Measurements from ENCODE around the gene CKB. TPM values are rescaled to one million over a fixed set of nuclear protein-coding genes. Genes with fewer than 3 reads are reported as not detected.
A peak's percentile ranks its signal among the peaks of the same experiment; 100 is the strongest.

CKB gene
- total RNA-seq, 2 donors from 2014 or later: 602 to 920 TPM

- Histone ChIP-seq H3K36me3 (ENCODE audit: control insufficient read depth, insufficient read depth, low read length) (no peaks in the 10 kb centered on the region), H3K4me3 (ENCODE audit: low read length) (no peak overlapping the region), H3K27me3 (ENCODE audit: control insufficient read depth, insufficient read depth, low read length, poor library complexity, severe bottlenecking) (no peaks in the 10 kb centered on the region), H3K9me3 (ENCODE audit: control insufficient read depth, low read length) (no peaks in the 10 kb centered on the region), H3K9ac (ENCODE audit: extremely low read depth, low read length, poor library complexity, severe bottlenecking) (no peak overlapping the region), H3K27ac (ENCODE audit: low read depth, low read length) (peak overlapping the region; percentile 44), H3K4me1 (ENCODE audit: control insufficient read depth, insufficient read depth, low read length) (no peaks in the 10 kb centered on the region)
- no peak for DNase-seq
- Mint-ChIP-seq H3K9me3 (no peaks in the 10 kb centered on the region), H3K4me3 (no peak overlapping the region), H3K27ac (no peak overlapping the region), H3K4me1 (no peaks in the 10 kb centered on the region), H3K27me3 (ENCODE audit: insufficient read depth) (no peaks in the 10 kb centered on the region), H3K36me3 (ENCODE audit: low read depth) (no peaks in the 10 kb centered on the region)
- TF ChIP-seq CTCF (conservative IDR thresholded peaks at IDR 0.05): no peak
- WGBS, 2 experiments (ENCODE audit: insufficient coverage in 1 of 2, insufficient read length in 1 of 2): 91 to 94% methylated on average over 16 to 30 of the region's 30 CpGs
Observed at GRCh38 chr14:103549361-103550311, 27.0 kb upstream of the CKB start.

GRCh38 chr14:103548463-103549351 is 26.1 kb upstream of the CKB start:
- H3K4me1 ChIP-seq (ENCODE audit: control insufficient read depth, insufficient read depth, low read length): no peaks in the 10 kb centered on the region
- H3K9me3 ChIP-seq (ENCODE audit: control insufficient read depth, low read length): no peaks in the 10 kb centered on the region
- Mint-ChIP-seq H3K4me1 (no peaks in the 10 kb centered on the region), H3K9me3 (no peaks in the 10 kb centered on the region), H3K27me3 (ENCODE audit: insufficient read depth) (no peaks in the 10 kb centered on the region), H3K36me3 (ENCODE audit: low read depth) (no peaks in the 10 kb centered on the region), H3K27ac (no peak overlapping the region), H3K4me3 (no peak overlapping the region)
- H3K27ac ChIP-seq (ENCODE audit: low read depth, low read length): no peak overlapping the region
- H3K27me3 ChIP-seq (ENCODE audit: control insufficient read depth, insufficient read depth, low read length, poor library complexity, severe bottlenecking): no peaks in the 10 kb centered on the region
- no peak overlapping the region for H3K9ac ChIP-seq (ENCODE audit: extremely low read depth, low read length, poor library complexity, severe bottlenecking)
- no peak overlapping the region for H3K4me3 ChIP-seq (ENCODE audit: low read length)
- no peak for DNase-seq
- no peaks in the 10 kb centered on the region for H3K36me3 ChIP-seq (ENCODE audit: control insufficient read depth, insufficient read depth, low read length)
- WGBS, 2 experiments (ENCODE audit: insufficient coverage in 1 of 2, insufficient read length in 1 of 2): 93 to 94% methylated on average over 17 to 27 of the region's 27 CpGs
- TF ChIP-seq CTCF (conservative IDR thresholded peaks at IDR 0.05): no peak

- H3K27me3 Mint-ChIP-seq (ENCODE audit: insufficient read depth): no peaks in the 10 kb centered on the region
- H3K4me3 Mint-ChIP-seq: no peak overlapping the region
- H3K9me3 ChIP-seq (ENCODE audit: control insufficient read depth, low read length): no peaks in the 10 kb centered on the region
- no peaks in the 10 kb centered on the region for H3K27me3 ChIP-seq (ENCODE audit: control insufficient read depth, insufficient read depth, low read length, poor library complexity, severe bottlenecking)
- DNase-seq: no peak
- H3K9ac ChIP-seq (ENCODE audit: extremely low read depth, low read length, poor library complexity, severe bottlenecking): no peak overlapping the region
- TF ChIP-seq CTCF (conservative IDR thresholded peaks at IDR 0.05): no peak
- no peaks in the 10 kb centered on the region for H3K36me3 Mint-ChIP-seq (ENCODE audit: low read depth)
- H3K36me3 ChIP-seq (ENCODE audit: control insufficient read depth, insufficient read depth, low read length): no peaks in the 10 kb centered on the region
- no peaks in the 10 kb centered on the region for H3K4me1 Mint-ChIP-seq
- WGBS, 2 experiments (ENCODE audit: insufficient coverage in 1 of 2, insufficient read length in 1 of 2): 86 to 94% methylated on average over 14 to 18 of the region's 18 CpGs
- no peak overlapping the region for H3K27ac Mint-ChIP-seq
- no peaks in the 10 kb centered on the region for H3K9me3 Mint-ChIP-seq
- no peak overlapping the region for H3K4me3 ChIP-seq (ENCODE audit: low read length)
- H3K4me1 ChIP-seq (ENCODE audit: control insufficient read depth, insufficient read depth, low read length): peaks cover 4% of the 10 kb centered on the region
- no peak overlapping the region for H3K27ac ChIP-seq (ENCODE audit: low read depth, low read length)
Observed at GRCh38 chr14:103547941-103548462, 25.4 kb upstream of the CKB start.

All from endodermal cell (in vitro differentiated cells).